Glutamatergic neuron (in vitro differentiated cells): ENCODE results near the gene OR10H4. TPM values are rescaled to one million over a fixed set of nuclear protein-coding genes. Genes with fewer than 3 reads are reported as not detected.
"Not testable (repeated sequence)": the region's sequence is repeated elsewhere in the genome, so short reads cannot be mapped to it uniquely, and the experiment has no call there.

Experiments used
- DNase-seq: peaks from one replicate; pipeline ENCODE4 v3.0.0; 2022
- H3K27ac Mint-ChIP-seq: one replicate; pipeline ENCODE4 v1.8.0; 2020; ENCODE audit warnings: mild to moderate bottlenecking, mixed read lengths, inconsistent platforms; ENCODE audit not compliant: unreplicated experiment
- H3K27me3 Mint-ChIP-seq: one replicate; pipeline ENCODE4 v1.8.0; 2020; ENCODE audit warnings: mild to moderate bottlenecking, moderate library complexity, mixed read lengths, inconsistent platforms; ENCODE audit not compliant: unreplicated experiment
- H3K36me3 Mint-ChIP-seq: one replicate; pipeline ENCODE4 v1.8.0; 2020; ENCODE audit warnings: mild to moderate bottlenecking, mixed read lengths, inconsistent platforms; ENCODE audit not compliant: unreplicated experiment
- H3K4me1 Mint-ChIP-seq: one replicate; pipeline ENCODE4 v1.8.0; 2020; ENCODE audit warnings: mild to moderate bottlenecking, low read depth, mixed read lengths, inconsistent platforms; ENCODE audit not compliant: unreplicated experiment
- H3K4me3 Mint-ChIP-seq: one replicate; pipeline ENCODE4 v1.8.0; 2020; ENCODE audit warnings: mild to moderate bottlenecking, mixed read lengths, inconsistent platforms; ENCODE audit not compliant: unreplicated experiment
- H3K9me3 Mint-ChIP-seq: one replicate; pipeline ENCODE4 v1.8.0; 2020; ENCODE audit warnings: mild to moderate bottlenecking, moderate library complexity, mixed read lengths, inconsistent platforms; ENCODE audit not compliant: unreplicated experiment
- CTCF ChIP-seq: fragments of 200-600 bp; sonication (generic); IDR thresholded peaks from one replicate; pipeline ENCODE4 v1.5.0; 2021; ENCODE audit not compliant: partially characterized antibody, unreplicated experiment
- long read RNA-seq: library from polyadenylated mRNA; unstranded; transcript quantifications from one replicate; pipeline ENCODE4 v2.0.0, GENCODE V29; 2020; ENCODE audit not compliant: unreplicated experiment
- total RNA-seq: library from RNA; stranded (reverse); fragmentation: NEBNext Ultra II Directional; extraction: Animal tissue kit (Norgen Biotek cat#: 25700); gene quantifications from one replicate; pipeline ENCODE4 v1.2.1, GENCODE V29; 2021; ENCODE audit not compliant: unreplicated experiment

OR10H4 gene
- total RNA-seq, result not detected
- long read RNA-seq, result 0 reads

GRCh38 chr19:15948223-15949058 is at the start of gene OR10H4:
OR10H4 (plus strand) TSS chr19:15949008; CDS start chr19:15949008, 0 bp downstream.
- Mint-ChIP-seq H3K4me3 (no peak within 1 kb of the TSS), H3K9me3 (peaks cover 6% of the 10 kb centered on the region), H3K36me3 (peaks cover 6% of the 10 kb centered on the region), H3K27ac (no peak within 1 kb of the TSS), H3K4me1 (no peaks in the 10 kb centered on the region), H3K27me3 (no peaks in the 10 kb centered on the region)
- no peak for TF ChIP-seq CTCF
- DNase-seq, result no peak

- DNase-seq, H3K27me3 Mint-ChIP-seq, H3K9me3 Mint-ChIP-seq, H3K4me1 Mint-ChIP-seq, H3K27ac Mint-ChIP-seq, H3K4me3 Mint-ChIP-seq: not testable (repeated sequence)
- peaks cover 13% of the 10 kb centered on the region for H3K36me3 Mint-ChIP-seq
Observed at GRCh38 chr19:15899561-15899960, 49.2 kb upstream of the OR10H4 start.

- H3K9me3 Mint-ChIP-seq, H3K27me3 Mint-ChIP-seq: not testable (repeated sequence)
- H3K36me3 Mint-ChIP-seq, result peaks cover 13% of the 10 kb centered on the region
Observed at GRCh38 chr19:15900032-15900431, 48.8 kb upstream of the OR10H4 start.

GRCh38 chr19:15900504-15900903 is 48.3 kb upstream of the OR10H4 start:
- no peaks in the 10 kb centered on the region for H3K4me1 Mint-ChIP-seq
- no peak for DNase-seq
- peaks cover 8% of the 10 kb centered on the region for H3K9me3 Mint-ChIP-seq
- H3K27ac Mint-ChIP-seq, result no peak overlapping the region
- TF ChIP-seq CTCF, result no peak
- H3K4me3 Mint-ChIP-seq, result no peak overlapping the region
- H3K27me3 Mint-ChIP-seq, result peaks cover 7% of the 10 kb centered on the region
- H3K36me3 Mint-ChIP-seq, result peaks cover 13% of the 10 kb centered on the region

More at GRCh38 chr19:15900032-15900431, 48.8 kb upstream of the OR10H4 start:
- not testable (repeated sequence) for DNase-seq, H3K4me3 Mint-ChIP-seq, H3K27ac Mint-ChIP-seq, H3K4me1 Mint-ChIP-seq

GRCh38 chr19:15902254-15902653 is 46.6 kb upstream of the OR10H4 start:
- Mint-ChIP-seq H3K27me3 (no peaks in the 10 kb centered on the region), H3K4me3 (no peak overlapping the region), H3K27ac (no peak overlapping the region), H3K4me1 (no peaks in the 10 kb centered on the region), H3K9me3 (peaks cover 3% of the 10 kb centered on the region), H3K36me3 (peaks cover 4% of the 10 kb centered on the region)
- DNase-seq, result no peak
- no peak for TF ChIP-seq CTCF

GRCh38 chr19:15902898-15903297 is 45.9 kb upstream of the OR10H4 start:
- not testable (repeated sequence) for H3K27ac Mint-ChIP-seq, DNase-seq

More at GRCh38 chr19:15902898-15903297, 45.9 kb upstream of the OR10H4 start:
- H3K4me1 Mint-ChIP-seq, H3K36me3 Mint-ChIP-seq, H3K9me3 Mint-ChIP-seq, H3K4me3 Mint-ChIP-seq, H3K27me3 Mint-ChIP-seq: not testable (repeated sequence)
